GM12875 (cell line): ENCODE data around the gene UBTD2.

ENCODE experiments used
- H3K4me3 ChIP-seq: one replicate; pipeline ENCODE4 v1.5.1; 2011; ENCODE audit warnings: low read depth, low read length, control low read depth
- TF ChIP-seq, protein P1 (sequence below): IDR thresholded peaks from 2 replicates; pipeline ENCODE4 v1.5.1; 2011; ENCODE audit warnings: low read depth, mild to moderate bottlenecking, control low read depth, inconsistent platforms, low read length, moderate library complexity, borderline replicate concordance; ENCODE audit not compliant: insufficient read depth

UBTD2 gene

DNA sequence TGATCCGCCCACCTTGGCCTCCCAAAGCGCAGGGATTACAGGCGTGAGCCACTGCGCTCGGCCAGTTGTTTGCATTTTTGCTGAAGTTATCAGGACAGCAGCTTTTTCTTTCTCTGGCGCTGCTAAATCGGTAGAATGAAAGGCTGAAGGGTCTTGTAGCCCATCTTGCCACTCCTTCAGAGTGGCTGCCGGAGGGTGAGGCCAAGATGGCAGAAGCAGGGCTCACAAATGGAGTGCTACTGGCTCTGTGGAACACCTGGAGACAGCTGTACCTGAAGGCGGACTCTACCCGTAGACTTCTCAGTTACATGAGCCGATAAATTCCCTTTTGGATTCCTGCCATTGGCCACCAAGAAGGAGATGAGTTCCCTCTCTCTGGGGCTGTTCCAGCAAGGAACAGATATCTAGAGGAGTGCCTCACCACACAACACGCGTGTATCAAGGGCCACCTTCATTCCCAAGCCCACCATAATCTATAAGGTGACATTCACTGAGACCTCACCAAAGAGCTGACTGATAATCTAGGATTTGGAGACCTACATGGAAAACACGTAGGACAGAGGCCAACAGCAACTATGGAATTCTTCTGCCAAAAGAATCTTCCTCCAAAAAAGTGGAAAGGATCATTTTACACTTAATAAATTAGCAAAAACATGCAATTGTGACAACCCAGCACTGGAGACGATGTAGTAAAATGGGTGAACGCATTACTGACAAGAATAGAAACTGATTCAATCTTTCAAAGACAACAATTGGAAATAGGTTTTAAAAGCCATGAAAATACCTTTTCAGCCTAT, 117.3 kb downstream of the UBTD2 start:
- TF ChIP-seq, protein P1, sequence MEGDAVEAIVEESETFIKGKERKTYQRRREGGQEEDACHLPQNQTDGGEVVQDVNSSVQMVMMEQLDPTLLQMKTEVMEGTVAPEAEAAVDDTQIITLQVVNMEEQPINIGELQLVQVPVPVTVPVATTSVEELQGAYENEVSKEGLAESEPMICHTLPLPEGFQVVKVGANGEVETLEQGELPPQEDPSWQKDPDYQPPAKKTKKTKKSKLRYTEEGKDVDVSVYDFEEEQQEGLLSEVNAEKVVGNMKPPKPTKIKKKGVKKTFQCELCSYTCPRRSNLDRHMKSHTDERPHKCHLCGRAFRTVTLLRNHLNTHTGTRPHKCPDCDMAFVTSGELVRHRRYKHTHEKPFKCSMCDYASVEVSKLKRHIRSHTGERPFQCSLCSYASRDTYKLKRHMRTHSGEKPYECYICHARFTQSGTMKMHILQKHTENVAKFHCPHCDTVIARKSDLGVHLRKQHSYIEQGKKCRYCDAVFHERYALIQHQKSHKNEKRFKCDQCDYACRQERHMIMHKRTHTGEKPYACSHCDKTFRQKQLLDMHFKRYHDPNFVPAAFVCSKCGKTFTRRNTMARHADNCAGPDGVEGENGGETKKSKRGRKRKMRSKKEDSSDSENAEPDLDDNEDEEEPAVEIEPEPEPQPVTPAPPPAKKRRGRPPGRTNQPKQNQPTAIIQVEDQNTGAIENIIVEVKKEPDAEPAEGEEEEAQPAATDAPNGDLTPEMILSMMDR: no peak
- no peak overlapping the region for H3K4me3 ChIP-seq

- TF ChIP-seq, protein P1: no peak
- no peak overlapping the region for H3K4me3 ChIP-seq
Measured at GRCh38 chr5:172165465-172165864, 118.1 kb downstream of the UBTD2 start.

- no peak overlapping the region for H3K4me3 ChIP-seq
- TF ChIP-seq, protein P1: no peak
Measured at GRCh38 chr5:172164769-172165212, 118.8 kb downstream of the UBTD2 start.

DNA sequence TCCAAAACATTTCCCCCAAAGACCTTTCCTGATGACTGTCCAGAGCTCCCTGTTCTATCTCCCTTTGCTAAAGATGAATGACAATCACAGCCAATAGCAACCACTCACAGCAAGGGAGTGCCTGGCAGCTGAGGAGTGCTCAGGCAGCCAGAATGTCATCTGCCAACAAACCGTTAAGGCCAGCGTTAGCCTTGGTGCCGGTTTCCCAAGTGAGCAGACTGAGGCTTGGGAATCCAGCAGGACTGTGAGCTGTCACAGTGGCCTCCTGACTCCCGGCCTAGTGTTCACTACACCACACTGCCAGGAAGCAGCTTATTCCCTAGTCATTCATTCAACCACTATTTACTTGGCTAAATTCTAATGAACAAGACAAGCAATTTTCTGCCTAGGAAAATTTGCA, 120.2 kb downstream of the UBTD2 start:
- no peak overlapping the region for H3K4me3 ChIP-seq
- TF ChIP-seq, protein P1: no peak

- TF ChIP-seq, protein P1: no peak
- no peak overlapping the region for H3K4me3 ChIP-seq
Measured at GRCh38 chr5:172162987-172163343, 120.6 kb downstream of the UBTD2 start.

GRCh38 chr5:172162323-172162986, 121.1 kb downstream of the UBTD2 start:
- TF ChIP-seq, protein P1: no peak

GRCh38 chr5:172160506-172160905, 123.1 kb downstream of the UBTD2 start:
- no peak overlapping the region for H3K4me3 ChIP-seq
- TF ChIP-seq, protein P1: no peak

More at GRCh38 chr5:172162323-172162986, 121.1 kb downstream of the UBTD2 start:
- H3K4me3 ChIP-seq: no peak overlapping the region
